ES-I3 (cell line): ENCODE results near the gene GYG2.
A peak's percentile ranks its signal among the peaks of the same experiment; 100 is the strongest.
"Not testable (repeated sequence)": the region's sequence is repeated elsewhere in the genome, so short reads cannot be mapped to it uniquely, and the experiment has no call there.

Source experiments
- H3K36me3 ChIP-seq: 2 replicates; pipeline ENCODE4 v1.6.1; 2013; ENCODE audit warnings: mild to moderate bottlenecking, low read length, control low read depth, moderate library complexity; ENCODE audit not compliant: insufficient read depth
- H3K4me1 ChIP-seq: 2 replicates; pipeline ENCODE4 v1.6.1; 2013; ENCODE audit warnings: mild to moderate bottlenecking, control low read depth, low read length; ENCODE audit not compliant: insufficient read depth
- H3K9ac ChIP-seq: 2 replicates; pipeline ENCODE4 v1.6.1; 2013; ENCODE audit warnings: low read depth, mild to moderate bottlenecking, low read length, moderate library complexity
- H3K9me3 ChIP-seq: 2 replicates; pipeline ENCODE4 v1.6.1; 2013; ENCODE audit warnings: mild to moderate bottlenecking, low read length, moderate library complexity; ENCODE audit not compliant: control insufficient read depth, insufficient read depth

The GYG2 gene

DNA sequence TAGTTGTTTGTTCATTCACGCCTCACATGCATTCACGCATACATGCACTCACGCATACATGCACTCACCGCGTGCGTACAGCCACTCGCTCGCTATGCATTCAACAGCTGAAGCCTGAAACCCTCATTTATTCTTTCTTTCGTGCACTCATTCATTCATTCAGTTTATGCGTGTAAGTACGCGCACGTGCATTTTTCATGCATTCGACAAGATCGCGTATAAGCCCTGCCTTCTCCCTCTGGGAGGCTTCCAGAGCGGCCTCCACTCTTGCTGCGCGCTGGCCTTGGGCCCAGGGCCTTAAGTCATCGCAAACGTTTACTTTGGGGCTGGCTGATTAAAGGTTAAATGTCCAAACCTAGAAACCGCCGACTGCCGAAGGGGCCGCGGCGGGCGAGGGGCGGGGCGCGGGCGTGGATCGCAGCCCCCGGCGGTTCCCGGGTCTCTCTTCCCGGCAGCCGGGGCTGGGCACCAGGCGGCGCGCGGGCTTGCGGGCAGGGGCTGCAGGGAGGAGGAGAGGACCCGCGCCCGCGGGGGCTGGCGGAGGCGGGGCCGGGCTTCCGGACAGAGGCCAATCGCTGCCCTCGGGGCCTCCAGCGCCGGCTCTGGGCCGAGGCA is at the start of gene GYG2:
Gene GYG2, plus strand, starts transcription at position 587 of the 615 bp plus-strand sequence. CDS start 1,259 bp downstream, outside the sequence.
- peak within 1 kb of the TSS; percentile 69 for H3K9ac ChIP-seq

DNA sequence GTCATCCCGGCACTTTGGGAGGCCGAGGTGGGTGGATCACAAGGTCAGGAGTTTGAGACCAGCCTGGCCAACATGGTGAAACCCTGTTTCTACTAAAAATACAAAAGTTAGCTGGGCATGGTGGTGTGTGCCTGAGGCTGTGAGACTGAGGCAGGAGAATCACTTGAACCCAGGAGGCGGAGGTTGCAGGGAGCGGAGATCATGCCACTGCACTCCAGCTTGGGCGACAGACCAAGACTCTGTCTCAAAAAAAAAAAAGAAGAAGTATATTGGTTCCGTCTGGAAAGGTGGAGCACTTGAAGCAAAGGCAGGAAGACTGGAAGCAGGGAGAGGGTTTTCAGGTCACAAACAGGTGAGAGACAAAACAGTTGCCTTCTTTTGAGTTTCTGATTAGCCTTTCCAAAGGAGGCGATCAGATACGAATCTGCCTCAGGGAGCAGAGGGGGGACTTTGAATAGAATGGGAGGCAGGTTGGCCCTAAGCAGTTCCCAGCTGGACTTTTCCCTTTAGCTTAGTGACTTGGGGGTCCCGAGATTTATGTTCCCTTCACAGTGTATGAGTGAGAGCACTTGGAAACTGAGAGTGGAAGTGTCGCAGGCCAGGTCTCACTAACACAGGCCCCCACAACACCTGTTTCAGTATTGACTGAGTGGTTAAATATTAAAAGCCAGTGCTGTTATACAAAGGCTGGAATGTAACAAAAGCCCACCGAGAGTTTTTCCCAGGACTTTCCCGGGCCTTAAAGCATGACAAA is 48.1 kb upstream of the GYG2 start:
- Histone ChIP-seq H3K9ac (peak overlapping the region; percentile 10; the same call in 1 of the 2 replicates), H3K4me1 (peaks cover 41% of the 10 kb centered on the region)
- H3K9me3 ChIP-seq, H3K36me3 ChIP-seq: not testable (repeated sequence)

More for the DNA sequence above, at the start of gene GYG2:
- H3K9me3 ChIP-seq: no peaks in the 10 kb centered on the region
- no peaks in the 10 kb centered on the region for H3K36me3 ChIP-seq
- H3K4me1 ChIP-seq: peaks cover 14% of the 10 kb centered on the region; the same call in 1 of the 2 replicates

- Histone ChIP-seq H3K36me3 (no peaks in the 10 kb centered on the region), H3K9me3 (no peaks in the 10 kb centered on the region), H3K4me1 (peaks cover 41% of the 10 kb centered on the region), H3K9ac (no peak overlapping the region)
Observed at GRCh38 chrX:2781226-2781571, 47.5 kb upstream of the GYG2 start.

DNA sequence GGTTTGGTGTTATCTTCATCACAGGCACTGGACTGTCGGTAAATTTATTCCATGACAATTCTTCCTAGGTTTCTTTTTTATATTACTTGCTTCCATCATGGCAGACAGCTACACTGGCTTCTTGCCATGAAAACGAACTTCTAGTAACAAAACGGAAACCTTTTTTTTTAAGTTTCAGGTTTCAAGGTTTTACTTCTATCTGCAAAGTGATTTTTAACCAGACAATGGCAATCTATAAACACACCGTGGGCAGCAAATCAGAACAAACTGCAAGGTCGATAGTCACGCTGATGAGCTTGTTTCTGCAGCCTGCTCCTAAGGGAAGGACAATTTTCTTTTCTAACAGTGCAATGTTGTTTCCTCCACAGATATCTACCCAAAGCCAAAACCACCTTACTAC is 47.0 kb upstream of the GYG2 start:
- Histone ChIP-seq H3K36me3 (no peaks in the 10 kb centered on the region), H3K9me3 (no peaks in the 10 kb centered on the region), H3K4me1 (peaks cover 41% of the 10 kb centered on the region), H3K9ac (no peak overlapping the region)

DNA sequence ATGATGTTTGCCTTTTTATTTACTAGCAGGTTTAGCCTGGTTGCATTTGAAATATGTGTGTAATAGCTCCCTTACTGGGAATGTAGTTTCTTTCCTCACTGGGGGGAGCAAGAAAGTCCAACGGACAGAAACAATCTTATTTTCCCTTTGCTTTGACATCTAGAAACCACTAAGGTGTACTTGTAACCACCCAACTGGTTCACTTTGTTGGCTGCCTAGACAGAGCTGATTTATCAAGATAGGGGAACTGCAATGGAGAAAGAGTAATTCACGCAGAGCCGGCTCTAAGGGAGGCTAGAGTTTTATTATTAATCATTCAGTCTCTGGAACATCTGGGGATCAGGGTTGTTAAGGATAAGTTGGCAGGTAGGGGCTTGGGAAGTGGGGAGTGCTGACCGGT is 46.6 kb upstream of the GYG2 start:
- no peaks in the 10 kb centered on the region for H3K36me3 ChIP-seq
- H3K4me1 ChIP-seq: peaks cover 41% of the 10 kb centered on the region
- H3K9ac ChIP-seq: no peak overlapping the region
- no peaks in the 10 kb centered on the region for H3K9me3 ChIP-seq

- Histone ChIP-seq H3K4me1 (peaks cover 41% of the 10 kb centered on the region), H3K36me3 (no peaks in the 10 kb centered on the region)
Observed at GRCh38 chrX:2782778-2783177, 46.0 kb upstream of the GYG2 start.

GRCh38 chrX:2784026-2784425 is 44.7 kb upstream of the GYG2 start:
- no peaks in the 10 kb centered on the region for H3K36me3 ChIP-seq
- H3K9ac ChIP-seq: no peak overlapping the region
- peaks cover 41% of the 10 kb centered on the region for H3K4me1 ChIP-seq
- H3K9me3 ChIP-seq: no peaks in the 10 kb centered on the region

More at GRCh38 chrX:2782778-2783177, 46.0 kb upstream of the GYG2 start:
- Histone ChIP-seq H3K9ac (no peak overlapping the region), H3K9me3 (no peaks in the 10 kb centered on the region)

- H3K9me3 ChIP-seq: no peaks in the 10 kb centered on the region
- H3K9ac ChIP-seq: no peak overlapping the region
- H3K4me1 ChIP-seq: peaks cover 41% of the 10 kb centered on the region
- no peaks in the 10 kb centered on the region for H3K36me3 ChIP-seq
Observed at GRCh38 chrX:2785538-2785937, 43.2 kb upstream of the GYG2 start.

DNA sequence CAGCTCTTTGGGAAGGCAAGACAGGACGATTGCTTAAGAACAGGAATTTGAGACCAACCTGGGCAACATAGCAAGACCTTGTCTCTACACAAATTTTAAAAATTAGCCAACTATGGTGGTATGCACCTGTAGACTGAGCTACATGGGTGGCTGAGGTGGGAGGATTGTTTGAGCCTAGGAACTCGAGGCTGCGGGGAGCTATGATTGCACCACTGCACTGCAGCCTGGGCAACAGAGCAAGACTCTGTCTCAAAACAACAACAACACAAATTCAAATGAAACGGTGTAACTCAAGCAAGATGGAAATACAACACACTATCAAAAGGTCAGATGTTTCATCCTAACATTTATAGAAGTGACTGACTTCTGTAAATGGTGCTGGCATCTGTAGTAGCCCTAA is 39.8 kb upstream of the GYG2 start:
- H3K9ac ChIP-seq: no peak overlapping the region
- no peaks in the 10 kb centered on the region for H3K36me3 ChIP-seq
- H3K9me3 ChIP-seq: no peaks in the 10 kb centered on the region
- peaks cover 20% of the 10 kb centered on the region for H3K4me1 ChIP-seq

GRCh38 chrX:2789569-2789968 is 39.2 kb upstream of the GYG2 start:
- no peaks in the 10 kb centered on the region for H3K36me3 ChIP-seq
- no peak overlapping the region for H3K9ac ChIP-seq
- peaks cover 17% of the 10 kb centered on the region for H3K4me1 ChIP-seq
- H3K9me3 ChIP-seq: no peaks in the 10 kb centered on the region

GRCh38 chrX:2793752-2794151 is 35.0 kb upstream of the GYG2 start:
- Histone ChIP-seq H3K4me1 (peaks cover 9% of the 10 kb centered on the region), H3K9me3 (no peaks in the 10 kb centered on the region), H3K9ac (no peak overlapping the region), H3K36me3 (no peaks in the 10 kb centered on the region)

- Histone ChIP-seq H3K36me3 (no peaks in the 10 kb centered on the region), H3K4me1 (peaks cover 15% of the 10 kb centered on the region), H3K9me3 (no peaks in the 10 kb centered on the region)
Observed at GRCh38 chrX:2794336-2794735, 34.4 kb upstream of the GYG2 start.

DNA sequence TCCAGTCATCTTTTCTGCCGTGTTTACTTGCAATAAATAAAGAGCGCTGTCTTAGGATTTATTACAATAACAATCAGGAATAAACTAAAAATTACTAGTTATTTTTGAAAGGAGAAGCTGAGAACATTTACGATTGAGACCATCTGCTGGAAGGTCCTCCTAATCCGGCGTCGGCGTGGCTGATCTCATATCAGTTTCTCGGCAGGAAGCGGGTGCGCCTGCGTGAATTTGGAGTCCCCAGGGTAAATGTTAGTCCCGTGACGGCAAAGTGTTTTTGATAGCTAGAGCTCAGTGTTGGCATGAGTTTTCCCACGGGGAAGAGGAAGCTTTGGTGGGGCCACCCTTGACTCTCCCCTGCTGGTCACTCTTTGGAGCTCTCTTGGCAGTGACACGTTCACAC is 31.9 kb upstream of the GYG2 start:
- H3K9ac ChIP-seq: not testable (repeated sequence)

More at GRCh38 chrX:2794336-2794735, 34.4 kb upstream of the GYG2 start:
- no peak overlapping the region for H3K9ac ChIP-seq

DNA sequence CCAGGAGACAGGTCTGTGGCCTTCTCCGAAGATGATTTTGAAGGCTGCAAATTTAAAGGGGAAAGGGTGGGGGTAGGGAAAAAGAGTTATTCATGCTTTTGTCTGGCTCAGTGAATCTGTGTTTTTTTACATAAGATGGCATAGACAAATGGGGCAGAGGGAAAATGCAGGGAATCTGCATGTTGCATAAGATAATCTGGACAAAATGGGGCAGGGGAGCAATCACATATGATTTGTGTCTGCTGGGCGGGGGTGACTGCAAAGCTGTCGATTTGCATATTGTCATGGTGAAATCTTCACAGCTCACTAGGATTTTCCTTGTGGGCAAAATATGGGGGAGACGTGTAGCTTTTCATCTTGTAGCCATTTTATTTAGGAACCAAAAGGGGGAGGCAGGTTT is 29.4 kb upstream of the GYG2 start:
- H3K9ac ChIP-seq: no peak overlapping the region
- H3K36me3 ChIP-seq: no peaks in the 10 kb centered on the region

More for the DNA sequence above, 31.9 kb upstream of the GYG2 start:
- H3K4me1 ChIP-seq: peaks cover 31% of the 10 kb centered on the region
- H3K36me3 ChIP-seq, H3K9me3 ChIP-seq: not testable (repeated sequence)

GRCh38 chrX:2799980-2800379 is 28.8 kb upstream of the GYG2 start:
- not testable (repeated sequence) for H3K36me3 ChIP-seq, H3K9me3 ChIP-seq, H3K9ac ChIP-seq
- peaks cover 31% of the 10 kb centered on the region for H3K4me1 ChIP-seq

More for the DNA sequence above, 29.4 kb upstream of the GYG2 start:
- no peaks in the 10 kb centered on the region for H3K9me3 ChIP-seq
- H3K4me1 ChIP-seq: peaks cover 31% of the 10 kb centered on the region
